GM12874 (cell line): ENCODE measurements around the gene TMEM14C.

Experiments
- CTCF ChIP-seq: IDR thresholded peaks from 2 replicates; pipeline ENCODE4 v1.5.1; 2011; ENCODE audit warnings: low read depth, mild to moderate bottlenecking, control low read depth, low read length, moderate library complexity; ENCODE audit not compliant: insufficient read depth

The TMEM14C gene

GRCh38 chr6:10725044-10725443 is 2.2 kb downstream of the TMEM14C start:
- no peak for TF ChIP-seq CTCF

- TF ChIP-seq CTCF = no peak
These were observed 2.8 kb downstream of the TMEM14C start for GRCh38 chr6:10725716-10726115.

DNA sequence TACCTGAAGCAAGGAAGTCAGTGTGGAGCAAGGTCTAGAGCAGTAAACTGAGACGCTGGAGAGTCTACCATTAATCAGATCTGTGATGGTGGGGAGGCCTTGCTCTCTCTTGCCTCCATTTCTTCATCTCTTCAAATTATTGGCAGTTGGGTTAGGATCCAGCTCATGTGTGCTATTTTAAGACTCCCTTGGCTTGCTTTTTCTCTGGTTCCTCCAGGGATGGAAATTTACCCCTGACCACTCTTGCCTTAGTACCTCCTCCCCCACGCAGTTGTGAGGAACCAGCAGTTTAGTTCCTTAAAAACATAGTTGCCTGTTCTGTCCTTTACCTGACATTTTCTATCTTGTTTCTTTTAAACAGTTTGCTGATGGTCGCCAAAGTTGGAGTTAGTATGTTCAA is 7.4 kb downstream of the TMEM14C start:
- TF ChIP-seq CTCF = no peak

DNA sequence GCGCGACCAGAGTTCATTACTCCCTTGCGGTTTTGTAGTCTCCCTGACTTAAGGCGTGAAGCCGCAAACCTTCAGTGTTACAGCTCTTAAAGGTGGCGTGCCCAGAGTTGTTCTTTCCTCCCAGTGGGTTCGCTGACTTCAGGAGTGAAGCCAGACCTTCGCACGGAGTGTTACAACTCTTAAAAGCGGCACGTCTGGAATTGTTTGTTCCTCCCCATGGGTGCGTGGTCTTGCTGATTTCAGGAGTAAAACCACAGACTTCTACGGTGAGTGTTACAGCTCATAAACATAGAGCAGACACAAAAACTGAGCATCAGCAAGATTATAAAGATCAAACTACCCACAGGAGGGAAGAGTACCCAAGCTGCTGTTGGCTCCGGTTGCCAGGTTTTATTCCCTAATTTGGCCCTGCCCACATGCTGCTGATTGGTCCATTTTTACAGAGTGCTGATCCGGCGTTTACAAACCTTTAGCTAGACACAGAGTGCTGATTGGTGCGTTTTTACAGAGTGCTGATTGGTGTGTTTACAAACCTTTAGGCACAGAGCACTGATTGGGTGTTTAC is 10.4 kb downstream of the TMEM14C start:
- no peak for TF ChIP-seq CTCF

GRCh38 chr6:10733863-10734262 is 11.0 kb downstream of the TMEM14C start:
- TF ChIP-seq CTCF = no peak

DNA sequence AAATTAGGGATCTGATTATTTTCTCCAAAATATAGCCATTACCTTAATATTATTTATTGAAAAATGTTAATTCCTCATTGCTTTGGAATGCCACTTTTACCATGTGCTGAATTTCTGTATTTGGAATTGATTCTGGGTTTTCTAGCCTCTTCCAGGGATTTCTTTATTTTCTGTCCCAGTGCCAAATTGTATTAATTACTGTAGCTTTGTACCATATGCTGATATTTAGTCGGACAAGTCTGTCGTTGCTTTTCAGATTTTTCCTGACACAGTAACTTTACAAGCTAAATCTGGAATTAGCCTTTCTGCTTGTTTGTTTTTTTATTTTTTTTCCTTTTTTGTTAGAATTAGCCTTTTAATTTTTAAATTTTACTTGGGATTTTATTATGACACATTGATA is 13.9 kb downstream of the TMEM14C start:
- no peak for TF ChIP-seq CTCF

DNA sequence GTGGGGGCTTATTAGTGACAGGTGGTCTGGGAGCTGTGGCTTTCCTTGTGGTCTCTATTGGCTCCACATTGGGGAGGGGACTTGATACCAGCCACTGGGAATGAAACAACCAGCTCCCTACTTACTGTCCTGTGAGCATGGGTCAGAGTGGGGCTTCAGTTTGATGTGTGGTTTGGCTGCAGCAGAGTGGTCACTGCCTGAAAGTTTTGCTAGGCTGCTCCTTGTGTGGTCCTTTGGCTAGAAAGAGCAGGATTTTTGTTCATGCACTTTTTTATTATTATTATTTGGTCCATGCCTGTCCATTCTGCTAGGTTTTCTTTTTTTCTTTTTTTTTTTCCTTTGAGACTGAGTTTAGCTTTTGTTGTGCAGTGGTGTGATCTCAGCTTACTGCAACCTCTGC is 17.2 kb downstream of the TMEM14C start:
- no peak for TF ChIP-seq CTCF
